ENCODE data around the gene ANO10. TPM values are rescaled to one million over a fixed set of nuclear protein-coding genes. Genes with fewer than 3 reads are reported as not detected.
"Not testable (repeated sequence)": the region's sequence is repeated elsewhere in the genome, so short reads cannot be mapped to it uniquely, and the experiment has no call there.

ANO10 gene
- total RNA-seq, 1 donor from 2014 or later: 39.1 TPM

- no peak for DNase-seq (ENCODE audit: low spot score in 2 of 2)
- no peak for FAIRE-seq
Measured at GRCh38 chr3:43362961-43363360, 258.9 kb downstream of the ANO10 start.

GRCh38 chr3:43362183-43362582 is 259.6 kb downstream of the ANO10 start:
- DNase-seq (ENCODE audit: low spot score in 2 of 2) (no peak), FAIRE-seq (no peak)

- FAIRE-seq (no peak), DNase-seq (ENCODE audit: low spot score in 2 of 2) (no peak)
Measured at GRCh38 chr3:43361077-43361476, 260.7 kb downstream of the ANO10 start.

GRCh38 chr3:43356033-43356432 is 265.8 kb downstream of the ANO10 start:
- not testable (repeated sequence) for DNase-seq (ENCODE audit: low spot score in 2 of 2); FAIRE-seq

GRCh38 chr3:43353923-43354670 is 267.7 kb downstream of the ANO10 start:
- no peak for FAIRE-seq

GRCh38 chr3:43353393-43353792 is 268.4 kb downstream of the ANO10 start:
- DNase-seq (ENCODE audit: low spot score in 2 of 2) (no peak), FAIRE-seq (no peak)

More at GRCh38 chr3:43353923-43354670, 267.7 kb downstream of the ANO10 start:
- no peak for DNase-seq (ENCODE audit: low spot score in 2 of 2)

GRCh38 chr3:43349716-43350115 is 272.1 kb downstream of the ANO10 start:
- no peak for DNase-seq (ENCODE audit: low spot score in 2 of 2)
- no peak for FAIRE-seq

GRCh38 chr3:43348852-43349574 is 272.8 kb downstream of the ANO10 start:
- DNase-seq (ENCODE audit: low spot score in 2 of 2) (no peak), FAIRE-seq (no peak)

GRCh38 chr3:43348350-43348749 is 273.5 kb downstream of the ANO10 start:
- FAIRE-seq (no peak), DNase-seq (ENCODE audit: low spot score in 2 of 2) (no peak)

GRCh38 chr3:43347774-43348173 is 274.0 kb downstream of the ANO10 start:
- no peak for FAIRE-seq
- DNase-seq (ENCODE audit: low spot score in 2 of 2): no peak

GRCh38 chr3:43346978-43347749 is 274.6 kb downstream of the ANO10 start:
- DNase-seq (ENCODE audit: low spot score in 2 of 2) (no peak), FAIRE-seq (no peak)

GRCh38 chr3:43345877-43346276 is 275.9 kb downstream of the ANO10 start:
- DNase-seq (ENCODE audit: low spot score in 2 of 2) (no peak), FAIRE-seq (no peak)

GRCh38 chr3:43345246-43345645 is 276.6 kb downstream of the ANO10 start:
- no peak for FAIRE-seq

GRCh38 chr3:43344520-43344919 is 277.3 kb downstream of the ANO10 start:
- FAIRE-seq (no peak), DNase-seq (ENCODE audit: low spot score in 2 of 2) (no peak)

More at GRCh38 chr3:43345246-43345645, 276.6 kb downstream of the ANO10 start:
- no peak for DNase-seq (ENCODE audit: low spot score in 2 of 2)

- no peak for FAIRE-seq
- no peak for DNase-seq (ENCODE audit: low spot score in 2 of 2)
Measured at GRCh38 chr3:43343815-43344214, 278.0 kb downstream of the ANO10 start.

GRCh38 chr3:43343185-43343584 is 278.6 kb downstream of the ANO10 start:
- FAIRE-seq: no peak

GRCh38 chr3:43341788-43342187 is 280.0 kb downstream of the ANO10 start:
- DNase-seq (ENCODE audit: low spot score in 2 of 2): no peak
- FAIRE-seq: no peak

More at GRCh38 chr3:43343185-43343584, 278.6 kb downstream of the ANO10 start:
- no peak for DNase-seq (ENCODE audit: low spot score in 2 of 2)

- DNase-seq (ENCODE audit: low spot score in 2 of 2): no peak
- no peak for FAIRE-seq
Measured at GRCh38 chr3:43340403-43340802, 281.4 kb downstream of the ANO10 start.

- FAIRE-seq (no peak), DNase-seq (ENCODE audit: low spot score in 2 of 2) (no peak)
Measured at GRCh38 chr3:43338295-43338694, 283.5 kb downstream of the ANO10 start.

- FAIRE-seq: no peak
- no peak for DNase-seq (ENCODE audit: low spot score in 2 of 2)
Measured at GRCh38 chr3:43335799-43336198, 286.0 kb downstream of the ANO10 start.

- FAIRE-seq: no peak
- no peak for DNase-seq (ENCODE audit: low spot score in 2 of 2)
Measured at GRCh38 chr3:43334976-43335375, 286.8 kb downstream of the ANO10 start.

Measured in frontal cortex (tissue), 4 donors.